AG04450 (cell line): ENCODE results near the gene LRRN4. TPM values are rescaled to one million over a fixed set of nuclear protein-coding genes. Genes with fewer than 3 reads are reported as not detected.

ENCODE experiments used
- CTCF ChIA-PET: fragments of 300-600, 350-600 bp; formaldehyde crosslinking; extraction: SDS; loops from one replicate; lab custom pipeline; 2022; ENCODE audit warnings: antibody characterized with exemption, inconsistent platforms; lab: Charles Lee
- POLR2A ChIA-PET: fragments of 350-600 bp; formaldehyde crosslinking; extraction: SDS; loops from one replicate; lab custom pipeline; 2021; ENCODE audit warnings: antibody characterized with exemption, inconsistent platforms; lab: Yijun Ruan, JAX
- DNase-seq: peaks from one replicate; pipeline ENCODE4 v3.0.0-alpha.2; 2011; ENCODE audit warnings: low read depth, low spot score
- H3K27ac ChIP-seq: one replicate; pipeline ENCODE4 v1.5.1; 2012; ENCODE audit warnings: low read depth, low read length, control low read depth
- H3K27me3 ChIP-seq: one replicate; pipeline ENCODE4 v1.6.0; 2012; ENCODE audit warnings: low read length; ENCODE audit not compliant: control insufficient read depth, insufficient read depth
- H3K4me3 ChIP-seq: 2 replicates; pipeline ENCODE4 v1.5.1; 2011; ENCODE audit warnings: mild to moderate bottlenecking, low read depth, low read length, control low read depth
- H3K9me3 ChIP-seq: 2 replicates; pipeline ENCODE4 v1.5.1; 2012; ENCODE audit warnings: low read length; ENCODE audit not compliant: control insufficient read depth, insufficient read depth
- CTCF ChIP-seq: IDR thresholded peaks from 2 replicates; pipeline ENCODE4 v1.5.1; 2011; ENCODE audit warnings: low read depth, low read length, control low read depth, inconsistent platforms
- polyA plus RNA-seq: library from polyadenylated mRNA; depleted of rRNA; stranded (reverse); fragments of >200 nt; gene quantifications from 2 replicates; pipeline ENCODE4 v1.2.3, GENCODE V29; 2011; rRNA removed
- small RNA-seq: library from RNA; depleted of rRNA; stranded (forward); fragments of <200 nt; gene quantifications from one replicate; pipeline ENCODE3, GENCODE V24; 2012; ENCODE audit warnings: low read depth; ENCODE audit not compliant: insufficient read length

The LRRN4 gene
- polyA plus RNA-seq, 1 experiment = 0.02 TPM

- H3K9me3 ChIP-seq = no peaks in the 10 kb centered on the region
- DNase-seq = no peak
- H3K27me3 ChIP-seq = no peaks in the 10 kb centered on the region
- ChIA-PET POLR2A (no interaction called here), CTCF (interaction anchor here (0.7 to 2.1 kb wide), 4 partner anchors 11 to 463 kb away, joined by 3 to 8 read pairs (median 4); no protein-coding TSS in a partner anchor)
- TF ChIP-seq CTCF = no peak
- H3K4me3 ChIP-seq = no peak overlapping the region
- no peak overlapping the region for H3K27ac ChIP-seq
These were observed 62.0 kb downstream of the LRRN4 start for GRCh38 chr20:5991623-5992441.

GRCh38 chr20:5990946-5991345 lies 62.9 kb downstream of the LRRN4 start:
- no peak for TF ChIP-seq CTCF
- no peak for DNase-seq
- no peaks in the 10 kb centered on the region for H3K27me3 ChIP-seq
- H3K9me3 ChIP-seq = no peaks in the 10 kb centered on the region
- no peak overlapping the region for H3K27ac ChIP-seq
- H3K4me3 ChIP-seq = no peak overlapping the region
- ChIA-PET CTCF (no interaction called here), POLR2A (no interaction called here)

Small RNA genes lying within 50 kb of the gene (small RNA-seq; reads per million reads assigned to genes)
- not detected for gene RN7SL498P

Other genes with a start within 250 kb of the LRRN4 start
- 0.15 and 0.20 TPM in 2 replicates for gene CHGB, start 142.6 kb downstream of the LRRN4 start, polyA plus RNA-seq
- 8.3 and 10.2 TPM in 2 replicates for gene TRMT6, start 103.5 kb downstream of the LRRN4 start, polyA plus RNA-seq
- gene MCM8, start 103.4 kb downstream of the LRRN4 start, polyA plus RNA-seq = 2.0 and 2.8 TPM in 2 replicates
- 63.2 and 76.3 TPM in 2 replicates for gene CRLS1, start 47.9 kb downstream of the LRRN4 start, polyA plus RNA-seq
- 2.0 and 2.8 TPM in 2 replicates for gene FERMT1, start 69.0 kb upstream of the LRRN4 start, polyA plus RNA-seq